Activated T-cell treated with anti-CD3 and anti-CD28 coated beads, Interleukin-2, amount 50 U/mL, for 72 hours (primary cell): Measurements from ENCODE around the gene PTGIR. TPM values are rescaled to one million over a fixed set of nuclear protein-coding genes. Genes with fewer than 3 reads are reported as not detected.

Source experiments
- ATAC-seq, 2 donors: fragments of 150-1000 bp; cut with Tn5 transposase; replicated peaks in 1 of 2; 2 replicates each; pipeline ENCODE4 v1.10.0; 2021; ENCODE audit warnings: moderate library complexity in 2 of 2, mild to moderate bottlenecking in 1 of 2
- DNase-seq, 2 donors: peaks; one replicate each; pipeline ENCODE4 v3.0.0; 2021 to 2022; ENCODE audit warnings: mixed read lengths in 1 of 2
- H3K27ac Mint-ChIP-seq: one replicate; pipeline ENCODE4 v1.8.0; 2022; ENCODE audit warnings: mild to moderate bottlenecking, moderate library complexity, mixed read lengths
- H3K27me3 Mint-ChIP-seq: one replicate; pipeline ENCODE4 v1.8.0; 2022; ENCODE audit warnings: low read depth, mixed read lengths
- H3K36me3 Mint-ChIP-seq, 2 donors: one replicate each; pipeline ENCODE4 v1.8.0; 2022; ENCODE audit warnings: mixed read lengths in 2 of 2, mild to moderate bottlenecking in 1 of 2; ENCODE audit not compliant: insufficient read depth in 2 of 2
- H3K4me1 Mint-ChIP-seq: one replicate; pipeline ENCODE4 v1.8.0; 2022; ENCODE audit warnings: low read depth, mixed read lengths
- H3K4me3 Mint-ChIP-seq, 2 donors: one replicate each; pipeline ENCODE4 v1.8.0; 2022; ENCODE audit warnings: mild to moderate bottlenecking in 2 of 2, mixed read lengths in 2 of 2, moderate library complexity in 2 of 2
- H3K9me3 Mint-ChIP-seq, 2 donors: one replicate each; pipeline ENCODE4 v1.8.0; 2022; ENCODE audit warnings: mixed read lengths in 2 of 2
- total RNA-seq, 2 donors: library from RNA; stranded (reverse); gene quantifications; one replicate each; pipeline ENCODE4 v1.2.3, GENCODE V29; 2022

PTGIR gene
- total RNA-seq, 2 donors from 2014 or later = 32.4 to 47.1 TPM

DNA sequence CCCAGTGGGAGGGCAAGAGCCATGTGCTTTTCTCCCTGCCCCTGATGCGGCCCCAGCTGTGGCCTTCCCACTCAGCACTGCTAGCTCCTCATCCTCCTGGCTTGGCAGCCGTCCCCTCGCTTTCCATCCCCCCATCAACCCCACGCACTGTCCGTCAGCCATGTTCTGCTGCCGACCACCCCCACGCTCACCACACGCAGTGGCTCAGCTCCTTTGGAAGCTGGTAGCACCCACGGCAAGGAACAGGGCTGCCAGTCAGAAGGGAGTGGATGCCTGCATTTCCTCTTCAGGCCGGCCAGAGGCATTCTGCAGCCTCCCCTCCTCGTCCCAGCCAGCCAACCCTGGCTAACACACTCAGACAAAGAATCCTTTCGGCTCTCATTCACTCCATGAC is 17.4 kb downstream of the PTGIR start:
- DNase-seq (no peak), ATAC-seq (no peak)
- Mint-ChIP-seq H3K27me3 (no peaks in the 10 kb centered on the region), H3K27ac (no peak overlapping the region), H3K4me3 (no peak overlapping the region), H3K9me3 (no peaks in the 10 kb centered on the region), H3K4me1 (peaks cover 60% of the 10 kb centered on the region), H3K36me3 (peaks cover 9 to 33% of the 10 kb centered on the region in 2 donors)

DNA sequence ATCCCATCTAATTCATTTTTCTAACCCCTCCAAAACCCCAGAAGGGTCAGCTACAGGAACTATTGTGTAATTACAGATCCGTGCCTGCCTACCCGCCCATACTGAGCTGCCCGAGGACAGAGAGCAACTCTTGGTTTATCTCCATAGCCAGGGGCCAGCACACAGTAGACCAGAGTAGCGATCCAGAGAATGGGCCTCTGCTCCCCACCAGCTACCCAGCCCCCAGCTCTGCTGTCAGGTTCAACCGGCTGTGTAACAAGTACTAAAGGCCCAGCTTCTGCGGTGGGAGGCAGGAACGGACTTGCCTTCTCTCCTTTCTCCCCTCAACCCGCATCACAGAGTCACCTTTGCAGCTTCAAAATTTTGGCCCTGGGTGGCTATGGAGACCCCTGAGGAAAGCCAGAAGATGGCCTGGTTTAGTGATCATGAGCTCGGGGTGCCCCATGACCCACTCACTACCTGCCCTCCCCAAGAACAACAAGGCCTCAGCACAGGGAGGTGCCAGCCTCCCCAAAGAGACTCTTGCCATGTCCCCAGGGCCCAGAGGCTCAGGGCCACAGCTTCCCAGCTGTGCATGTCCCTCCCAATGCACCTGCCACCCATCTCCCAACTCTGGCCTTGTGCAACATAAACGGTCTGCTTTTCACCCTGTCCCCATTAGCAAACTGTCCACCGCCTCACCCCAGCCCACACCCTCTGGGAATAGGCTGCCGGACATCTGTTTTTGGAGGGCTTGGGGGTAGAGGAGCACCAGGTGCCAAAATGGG is 18.0 kb downstream of the PTGIR start:
- Mint-ChIP-seq H3K9me3 (no peaks in the 10 kb centered on the region), H3K4me3 (no peak overlapping the region)

DNA sequence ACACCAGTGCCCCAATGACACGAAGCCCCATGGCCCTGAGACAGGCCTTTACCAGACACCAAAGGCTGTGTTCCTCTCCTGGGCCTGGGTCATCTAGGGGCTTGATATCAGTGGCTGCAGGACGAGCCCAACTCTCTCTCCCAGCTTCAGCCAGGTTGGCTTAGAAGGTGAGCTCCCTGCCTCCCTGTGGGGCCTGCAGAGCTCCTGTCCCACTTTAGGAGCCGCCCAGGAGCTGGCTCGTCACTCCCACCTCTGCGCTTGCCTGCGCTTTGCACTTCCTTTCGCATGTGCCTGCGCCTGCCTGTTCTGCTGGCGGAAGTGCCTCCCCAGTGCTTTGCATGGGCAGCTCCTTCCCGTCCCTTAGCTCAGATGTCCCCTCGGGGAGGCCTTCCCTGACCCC is 18.9 kb downstream of the PTGIR start:
- no peak for DNase-seq
- Mint-ChIP-seq H3K4me3 (no peak overlapping the region), H3K4me1 (peaks cover 50% of the 10 kb centered on the region), H3K9me3 (no peaks in the 10 kb centered on the region), H3K36me3 (peaks cover 14 to 36% of the 10 kb centered on the region in 2 donors), H3K27me3 (no peaks in the 10 kb centered on the region), H3K27ac (peak overlapping the region; percentile 70)
- no peak for ATAC-seq

More for the DNA sequence above, 18.0 kb downstream of the PTGIR start:
- Mint-ChIP-seq H3K27me3 (no peaks in the 10 kb centered on the region), H3K4me1 (peaks cover 59% of the 10 kb centered on the region), H3K27ac (peak overlapping the region; percentile 70), H3K36me3 (peaks cover 14 to 38% of the 10 kb centered on the region in 2 donors)
- DNase-seq = no peak
- no peak for ATAC-seq

DNA sequence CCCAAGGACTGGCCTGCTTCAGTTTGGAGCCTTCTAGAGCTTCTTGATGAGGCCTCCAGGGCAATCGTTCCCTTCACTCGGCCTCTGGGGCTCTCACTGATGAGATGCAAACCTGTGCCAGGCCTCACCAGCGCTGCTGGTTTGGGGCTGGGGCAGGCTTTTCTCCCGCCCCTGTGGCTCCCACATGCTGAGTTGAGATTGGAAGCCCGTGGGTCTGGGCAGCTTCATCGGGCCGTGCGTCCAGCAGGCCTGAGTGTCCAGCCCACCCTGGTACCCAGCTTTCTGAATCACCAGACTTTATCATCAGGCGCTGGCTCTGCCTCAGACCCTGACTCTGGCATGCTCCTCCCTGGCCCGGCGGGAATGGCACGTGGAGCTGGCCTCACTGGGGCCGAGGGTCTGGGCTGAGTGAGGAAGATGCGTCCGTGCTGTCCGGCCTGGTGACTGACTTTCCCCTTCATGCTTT is 19.5 kb downstream of the PTGIR start:
- Mint-ChIP-seq H3K27me3 (no peaks in the 10 kb centered on the region), H3K9me3 (no peaks in the 10 kb centered on the region), H3K4me3 (no peak overlapping the region), H3K36me3 (peaks cover 17 to 32% of the 10 kb centered on the region in 2 donors), H3K27ac (no peak overlapping the region), H3K4me1 (peaks cover 44% of the 10 kb centered on the region)
- ATAC-seq = no peak
- DNase-seq = no peak

DNA sequence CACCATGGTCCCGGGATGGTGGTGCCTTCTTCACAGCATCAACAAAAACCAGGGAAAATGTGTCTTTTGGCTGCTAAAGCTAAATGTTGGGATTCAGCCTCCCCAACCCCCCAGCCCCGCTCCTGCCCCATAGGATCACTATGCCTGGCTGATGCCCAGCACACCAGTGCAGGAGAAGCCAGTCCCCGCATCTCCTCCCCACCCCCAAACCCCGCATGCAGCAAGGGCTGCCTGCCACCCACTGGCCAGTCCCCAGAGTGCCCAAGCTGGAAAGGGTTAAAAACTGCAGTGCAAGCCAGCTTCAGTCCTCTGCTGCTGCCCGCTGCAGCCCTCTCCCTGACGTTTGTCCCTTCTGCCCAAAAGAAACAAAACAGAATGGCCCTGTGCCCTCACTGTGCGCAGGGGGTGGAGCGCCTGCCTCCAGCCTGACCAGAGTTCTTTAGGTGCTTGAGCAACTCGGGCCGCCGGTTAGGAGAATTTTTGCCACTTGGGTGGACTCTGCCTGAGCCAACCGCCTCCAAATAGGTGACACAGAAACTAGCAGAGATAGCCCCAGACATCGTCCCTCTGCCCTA is 20.0 kb downstream of the PTGIR start:
- Mint-ChIP-seq H3K4me3 (peak overlapping the region in 1 of 2 donors; percentile 99), H3K4me1 (peaks cover 44% of the 10 kb centered on the region)

DNA sequence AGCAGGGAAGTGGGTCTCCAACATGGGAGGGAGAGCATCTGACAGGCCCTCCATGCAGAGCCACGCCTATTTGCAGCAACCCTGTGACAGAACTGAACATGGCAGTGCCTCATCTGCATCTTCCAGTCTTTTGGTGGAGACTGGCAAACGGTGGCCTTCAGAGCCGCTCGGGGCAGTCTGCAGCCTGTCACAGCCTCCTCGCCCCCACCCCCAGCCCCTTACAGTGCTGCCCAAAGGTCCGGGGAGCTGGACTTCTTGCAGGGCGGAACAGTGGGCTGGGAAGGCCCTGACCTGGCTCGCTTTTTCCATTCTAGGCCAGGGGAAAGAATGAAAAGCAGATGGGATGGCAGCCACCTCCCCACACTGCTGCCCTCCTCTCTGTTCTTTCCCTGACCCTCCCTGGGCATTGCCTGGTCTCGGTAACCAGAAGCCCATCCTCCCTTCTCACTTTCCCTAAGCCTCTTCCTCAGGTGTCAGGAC is 21.1 kb downstream of the PTGIR start:
- Mint-ChIP-seq H3K4me3 (peak overlapping the region; percentile 99), H3K27ac (peak overlapping the region; percentile 96), H3K27me3 (no peaks in the 10 kb centered on the region), H3K36me3 (peaks cover 15 to 31% of the 10 kb centered on the region in 2 donors), H3K4me1 (peaks cover 47% of the 10 kb centered on the region), H3K9me3 (no peaks in the 10 kb centered on the region)
- no peak for DNase-seq
- no peak for ATAC-seq

More for the DNA sequence above, 20.0 kb downstream of the PTGIR start:
- no peaks in the 10 kb centered on the region for H3K9me3 Mint-ChIP-seq
- peaks cover 17 to 32% of the 10 kb centered on the region in 2 donors for H3K36me3 Mint-ChIP-seq
- DNase-seq (no peak), ATAC-seq (no peak)
- no peaks in the 10 kb centered on the region for H3K27me3 Mint-ChIP-seq
- no peak overlapping the region for H3K27ac Mint-ChIP-seq

DNA sequence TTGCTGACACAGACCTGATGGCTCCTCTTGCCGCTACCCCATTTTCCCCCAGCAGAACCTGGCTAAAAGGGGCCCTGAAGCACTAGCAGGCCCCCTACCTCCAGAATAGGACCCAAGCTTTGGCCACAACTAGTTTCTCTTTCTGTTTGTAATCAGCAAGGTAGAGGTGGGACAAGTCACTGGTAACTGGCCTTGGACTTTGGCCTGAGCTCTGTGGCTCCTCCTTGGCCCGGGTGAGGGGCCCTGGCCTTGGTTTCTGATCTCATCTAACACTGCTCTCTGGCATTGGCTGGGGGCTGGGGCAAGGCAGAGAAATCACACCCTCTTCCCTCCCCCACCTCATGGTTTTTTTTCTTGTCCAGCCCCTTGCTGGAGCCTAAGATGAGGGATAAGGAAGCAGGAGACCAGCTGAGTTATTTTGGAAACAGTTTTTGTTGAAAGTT is 21.7 kb downstream of the PTGIR start:
- no peaks in the 10 kb centered on the region for H3K27me3 Mint-ChIP-seq

DNA sequence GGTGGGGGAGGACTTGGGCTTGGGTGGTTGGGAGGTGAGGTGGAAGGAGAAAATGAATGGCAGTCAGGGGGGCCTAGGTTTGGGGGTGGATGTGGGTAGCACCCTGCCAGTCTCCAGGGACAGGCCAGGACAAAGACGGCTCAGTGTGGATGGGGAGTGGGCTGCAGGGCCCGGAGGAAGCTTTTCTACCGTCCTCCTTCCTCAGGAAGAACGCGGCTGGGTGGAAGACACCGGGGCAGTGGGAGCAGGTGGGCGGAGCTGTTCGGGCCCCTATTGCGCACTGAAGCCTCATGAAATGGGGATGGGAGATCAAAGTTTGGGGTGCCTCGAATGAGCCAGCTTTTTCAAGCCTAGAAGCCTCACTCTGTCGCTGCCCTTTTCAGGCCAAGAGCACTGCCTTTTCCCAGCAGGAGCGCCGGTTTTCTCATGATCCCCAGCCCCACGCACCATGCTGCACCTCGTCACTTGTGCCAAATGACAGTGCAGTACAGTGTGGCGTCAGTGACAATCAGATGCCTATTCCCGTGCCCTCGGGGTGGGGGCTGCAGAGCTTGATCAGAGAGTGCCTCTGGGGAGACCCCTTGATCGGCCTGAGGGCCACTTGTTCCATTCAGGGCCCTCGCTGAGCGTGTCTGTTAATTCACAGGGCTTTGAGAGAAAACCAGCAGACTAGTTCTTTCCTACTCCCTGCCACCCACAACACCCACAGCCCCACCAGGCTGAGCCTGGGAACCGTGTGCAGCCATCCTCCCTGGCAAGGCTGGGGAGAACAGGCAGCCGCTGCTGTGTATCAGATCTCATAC is 22.3 kb downstream of the PTGIR start:
- DNase-seq (peak; percentile 56 to 59), ATAC-seq (peak; percentile 13 to 14)
- H3K27ac Mint-ChIP-seq = peak overlapping the region; percentile 96
- peaks cover 19 to 29% of the 10 kb centered on the region in 2 donors for H3K36me3 Mint-ChIP-seq
- H3K27me3 Mint-ChIP-seq = no peaks in the 10 kb centered on the region
- H3K4me3 Mint-ChIP-seq = peak overlapping the region; percentile 99
- peaks cover 0 to 3% of the 10 kb centered on the region in 2 donors for H3K9me3 Mint-ChIP-seq
- peaks cover 45% of the 10 kb centered on the region for H3K4me1 Mint-ChIP-seq

More for the DNA sequence above, 21.7 kb downstream of the PTGIR start:
- no peak for DNase-seq
- H3K4me3 Mint-ChIP-seq = peak overlapping the region; percentile 99
- peaks cover 46% of the 10 kb centered on the region for H3K4me1 Mint-ChIP-seq
- peak overlapping the region; percentile 96 for H3K27ac Mint-ChIP-seq
- no peak for ATAC-seq
- peaks cover 19 to 35% of the 10 kb centered on the region in 2 donors for H3K36me3 Mint-ChIP-seq
- peaks cover 0 to 3% of the 10 kb centered on the region in 2 donors for H3K9me3 Mint-ChIP-seq

DNA sequence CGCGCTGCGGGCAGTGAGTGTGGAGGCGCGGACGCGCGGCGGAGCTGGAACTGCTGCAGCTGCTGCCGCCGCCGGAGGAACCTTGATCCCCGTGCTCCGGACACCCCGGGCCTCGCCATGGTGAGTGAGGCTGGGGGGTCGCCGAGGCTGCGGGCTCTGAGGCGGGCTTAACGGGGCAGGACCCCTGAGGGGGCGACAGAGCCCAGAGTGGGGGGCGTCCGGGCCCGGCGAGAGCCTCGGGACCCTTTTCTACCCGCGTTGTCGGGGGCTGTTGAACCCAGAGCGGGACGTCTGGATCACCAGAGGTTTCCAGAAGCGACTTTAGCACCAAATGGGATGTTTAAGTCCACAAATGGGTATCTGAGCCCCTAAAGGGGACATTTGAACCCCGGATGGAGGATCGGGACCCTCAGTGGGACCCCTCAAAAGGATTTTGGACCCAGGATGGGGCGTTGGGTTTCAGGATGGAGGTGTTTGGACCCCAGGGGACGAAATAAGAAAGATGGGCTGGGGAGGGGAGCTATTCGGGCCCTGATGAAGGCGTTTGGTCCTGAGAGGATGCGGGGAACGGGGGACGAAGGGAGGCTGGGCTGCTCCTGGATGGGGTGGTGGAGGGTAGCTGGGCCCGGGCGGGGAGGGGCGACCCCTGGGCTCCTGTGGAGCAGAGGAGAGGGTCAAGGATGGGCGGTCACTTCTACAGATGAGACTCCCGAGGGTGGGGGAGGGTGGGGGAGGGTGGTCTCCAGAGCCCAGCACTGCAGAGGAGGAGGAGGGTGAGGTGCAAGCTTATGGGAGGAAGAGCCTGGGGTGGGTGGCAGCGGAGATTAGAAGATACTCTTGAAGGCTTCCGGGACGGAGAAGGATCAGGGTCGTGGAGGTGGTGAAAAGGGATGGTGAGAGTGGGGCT is 23.3 kb downstream of the PTGIR start, which contains the start of gene CALM3:
CALM3 (plus strand) TSS at position 13 of the 907 bp plus-strand sequence; CDS start at position 118, 105 bp downstream.
- H3K4me3 Mint-ChIP-seq = peak within 1 kb of the TSS; percentile 99
- peaks cover 19 to 21% of the 10 kb centered on the region in 2 donors for H3K36me3 Mint-ChIP-seq
- peak within 1 kb of the TSS; percentile 96 for H3K27ac Mint-ChIP-seq
- DNase-seq (no peak), ATAC-seq (no peak)
- no peaks in the 10 kb centered on the region for H3K27me3 Mint-ChIP-seq
- peaks cover 48% of the 10 kb centered on the region for H3K4me1 Mint-ChIP-seq
- peaks cover 0 to 3% of the 10 kb centered on the region in 2 donors for H3K9me3 Mint-ChIP-seq

DNA sequence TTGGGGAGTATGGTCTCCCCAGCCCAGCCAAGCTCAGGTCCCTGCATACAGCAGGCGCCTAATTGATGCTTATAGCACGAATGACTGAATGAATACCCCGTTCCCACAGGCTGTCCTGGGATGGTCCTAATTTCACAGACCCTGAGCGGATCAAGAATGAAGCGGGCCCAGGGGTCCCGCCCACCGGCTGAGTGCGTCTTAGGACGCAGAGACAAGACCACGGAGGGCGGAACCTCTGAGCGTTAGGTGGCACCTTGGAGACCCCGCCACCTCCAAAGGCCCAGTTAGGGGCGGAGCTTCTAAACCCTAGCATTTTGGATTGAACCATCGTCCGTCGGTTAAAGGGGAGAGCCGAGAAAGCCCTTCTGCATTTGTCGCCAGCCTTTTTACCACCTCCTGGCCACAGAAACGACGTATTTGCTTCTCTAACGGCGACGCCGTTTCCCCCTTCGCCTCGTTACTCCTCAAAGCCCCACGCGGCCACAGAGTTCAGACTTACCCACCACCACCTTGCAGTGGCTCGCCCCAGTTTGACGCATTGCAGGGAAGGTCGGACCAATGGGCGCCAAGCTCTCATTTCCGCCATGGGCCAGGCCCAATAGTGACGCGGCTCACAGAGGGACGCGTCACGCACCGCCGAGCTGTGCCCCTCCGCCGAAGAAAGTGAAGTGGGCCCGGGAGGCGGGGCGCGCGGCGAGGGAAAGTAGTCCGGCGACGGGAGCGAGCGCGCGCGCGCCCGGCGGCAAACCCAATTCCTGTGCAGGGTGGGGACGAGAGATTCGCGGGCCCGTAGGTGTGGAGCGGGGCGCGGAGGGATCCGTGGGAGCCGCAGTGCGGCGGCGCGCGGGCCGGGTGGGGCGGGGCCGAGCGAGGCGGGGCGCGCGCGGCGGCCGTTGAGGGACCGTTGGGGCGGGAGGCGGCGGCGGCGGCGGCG is 24.2 kb downstream of the PTGIR start:
- DNase-seq (peak; percentile 97 to 99), ATAC-seq (peak; percentile 88 to 89)
- Mint-ChIP-seq H3K36me3 (peaks cover 16 to 17% of the 10 kb centered on the region in 2 donors), H3K4me1 (peaks cover 42% of the 10 kb centered on the region), H3K9me3 (peaks cover 0 to 3% of the 10 kb centered on the region in 2 donors), H3K27ac (peak overlapping the region; percentile 95), H3K4me3 (peak overlapping the region; percentile 99), H3K27me3 (no peaks in the 10 kb centered on the region)

DNA sequence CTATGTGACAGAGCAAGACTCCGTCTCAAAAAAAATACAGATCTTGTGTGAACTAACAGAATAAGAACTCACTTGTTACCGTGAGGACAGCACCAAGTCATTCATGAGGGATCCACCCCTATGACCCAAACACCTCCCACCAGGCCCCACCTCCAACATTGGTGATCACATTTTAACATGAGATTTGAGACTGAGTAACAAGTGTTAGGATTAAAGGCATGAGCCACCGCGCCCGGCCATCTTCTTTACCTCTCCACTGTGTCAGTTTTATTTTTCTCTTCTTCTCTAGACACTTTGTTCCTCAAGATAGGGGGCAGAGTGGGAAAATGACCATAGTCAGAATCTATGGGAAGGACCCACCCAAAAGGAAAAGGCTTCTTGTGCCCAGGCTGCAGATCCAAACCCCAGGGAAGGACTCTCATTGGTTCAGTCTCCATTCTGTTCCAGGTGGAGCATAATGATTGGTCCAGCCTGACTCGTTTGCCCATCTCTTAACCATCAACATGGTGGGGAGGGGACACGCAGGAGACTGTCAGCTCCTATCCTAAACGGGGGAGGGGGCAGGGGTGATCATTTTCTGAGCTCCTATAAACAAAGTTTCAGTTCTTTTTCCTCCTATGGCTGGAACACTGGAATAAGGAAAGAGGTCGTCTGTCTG is 25.0 kb downstream of the PTGIR start:
- no peak for DNase-seq
- Mint-ChIP-seq H3K9me3 (peaks cover 0 to 3% of the 10 kb centered on the region in 2 donors), H3K4me3 (peak overlapping the region; percentile 99), H3K4me1 (peaks cover 42% of the 10 kb centered on the region), H3K36me3 (peaks cover 16 to 17% of the 10 kb centered on the region in 2 donors), H3K27me3 (no peaks in the 10 kb centered on the region), H3K27ac (peak overlapping the region; percentile 95)
- ATAC-seq = no peak
